ENCODE measurements around the gene SCTR. TPM values are rescaled to one million over a fixed set of nuclear protein-coding genes. Genes with fewer than 3 reads are reported as not detected.
A peak's percentile ranks its signal among the peaks of the same experiment; 100 is the strongest.

SCTR gene
- total RNA-seq, 1 donor from 2014 or later = 1.9 TPM

- H3K27ac Mint-ChIP-seq = no peak overlapping the region
- peaks cover 25% of the 10 kb centered on the region for H3K4me1 Mint-ChIP-seq (ENCODE audit: unreplicated experiment)
- H3K9me3 Mint-ChIP-seq = no peaks in the 10 kb centered on the region
- H3K4me3 Mint-ChIP-seq = no peak overlapping the region
- DNase-seq (ENCODE audit: extremely low spot score, unreplicated experiment) = peak; percentile 57
- H3K36me3 Mint-ChIP-seq = no peaks in the 10 kb centered on the region
- TF ChIP-seq CTCF (conservative IDR thresholded peaks at IDR 0.05) = no peak
- H3K27me3 Mint-ChIP-seq = peaks cover 3% of the 10 kb centered on the region
These were observed 43.6 kb downstream of the SCTR start for GRCh38 chr2:119480718-119481142.

GRCh38 chr2:119480184-119480583, 44.1 kb downstream of the SCTR start:
- TF ChIP-seq CTCF (conservative IDR thresholded peaks at IDR 0.05) = no peak
- peaks cover 3% of the 10 kb centered on the region for H3K27me3 Mint-ChIP-seq
- no peak overlapping the region for H3K27ac Mint-ChIP-seq
- no peaks in the 10 kb centered on the region for H3K9me3 Mint-ChIP-seq
- no peaks in the 10 kb centered on the region for H3K36me3 Mint-ChIP-seq
- H3K4me3 Mint-ChIP-seq = no peak overlapping the region
- peaks cover 23% of the 10 kb centered on the region for H3K4me1 Mint-ChIP-seq (ENCODE audit: unreplicated experiment)
- DNase-seq (ENCODE audit: extremely low spot score, unreplicated experiment) = no peak

GRCh38 chr2:119478978-119479295, 45.3 kb downstream of the SCTR start:
- no peaks in the 10 kb centered on the region for H3K27me3 Mint-ChIP-seq
- H3K4me3 Mint-ChIP-seq = no peak overlapping the region
- H3K36me3 Mint-ChIP-seq = no peaks in the 10 kb centered on the region
- DNase-seq (ENCODE audit: extremely low spot score, unreplicated experiment) = peak; percentile 22
- H3K27ac Mint-ChIP-seq = no peak overlapping the region
- H3K4me1 Mint-ChIP-seq (ENCODE audit: unreplicated experiment) = peaks cover 17% of the 10 kb centered on the region
- TF ChIP-seq CTCF (conservative IDR thresholded peaks at IDR 0.05) = no peak
- no peaks in the 10 kb centered on the region for H3K9me3 Mint-ChIP-seq

GRCh38 chr2:119478188-119478977, 45.9 kb downstream of the SCTR start:
- DNase-seq (ENCODE audit: extremely low spot score, unreplicated experiment) = peak; percentile 54
- Mint-ChIP-seq H3K36me3 (no peaks in the 10 kb centered on the region), H3K4me3 (no peak overlapping the region), H3K9me3 (no peaks in the 10 kb centered on the region), H3K27me3 (no peaks in the 10 kb centered on the region), H3K4me1 (ENCODE audit: unreplicated experiment) (peaks cover 11% of the 10 kb centered on the region), H3K27ac (no peak overlapping the region)
- TF ChIP-seq CTCF (conservative IDR thresholded peaks at IDR 0.05) = no peak

GRCh38 chr2:119477113-119477505, 47.2 kb downstream of the SCTR start:
- H3K27ac Mint-ChIP-seq = no peak overlapping the region
- peak; percentile 47 for DNase-seq (ENCODE audit: extremely low spot score, unreplicated experiment)
- peaks cover 10% of the 10 kb centered on the region for H3K4me1 Mint-ChIP-seq (ENCODE audit: unreplicated experiment)
- no peaks in the 10 kb centered on the region for H3K36me3 Mint-ChIP-seq
- no peak overlapping the region for H3K4me3 Mint-ChIP-seq
- H3K27me3 Mint-ChIP-seq = no peaks in the 10 kb centered on the region
- no peak for TF ChIP-seq CTCF (conservative IDR thresholded peaks at IDR 0.05)
- H3K9me3 Mint-ChIP-seq = no peaks in the 10 kb centered on the region
